Measurements from ENCODE around the gene ULK3.
A peak's percentile ranks its signal among the peaks of the same experiment; 100 is the strongest.

ULK3 gene

GRCh38 chr15:74801311-74801997 is 41.5 kb downstream of the ULK3 start:
- Histone ChIP-seq H3K4me3 (replicated peaks; ENCODE audit: insufficient read depth, low read length) (no peak overlapping the region), H3K27me3 (ENCODE audit: insufficient read depth, poor library complexity, severe bottlenecking) (no peaks in the 10 kb centered on the region), H3K27ac (replicated peaks) (peak overlapping the region; percentile 63)
- DNase-seq (ENCODE audit: low read depth in 1 of 2, low spot score in 1 of 2) = no peak
- no peak for TF ChIP-seq GABPA (IDR thresholded peaks at IDR 0.05; ENCODE audit: low read depth)
- TF ChIP-seq REST (IDR thresholded peaks at IDR 0.05; ENCODE audit: insufficient replicate concordance, low read depth) = no peak
- no peak for TF ChIP-seq SPI1 (IDR thresholded peaks at IDR 0.05; ENCODE audit: borderline replicate concordance, low read depth)
- no peak; the same call in 1 of the 2 replicates for TF ChIP-seq POLR2AphosphoS5 (IDR thresholded peaks at IDR 0.05; ENCODE audit: low read depth)
- no peak for TF ChIP-seq CTCF (IDR thresholded peaks at IDR 0.05; ENCODE audit: insufficient read depth, low read length)

- TF ChIP-seq SPI1 (IDR thresholded peaks at IDR 0.05; ENCODE audit: borderline replicate concordance, low read depth) (no peak), REST (IDR thresholded peaks at IDR 0.05; ENCODE audit: insufficient replicate concordance, low read depth) (no peak), POLR2AphosphoS5 (IDR thresholded peaks at IDR 0.05; ENCODE audit: low read depth) (no peak), CTCF (IDR thresholded peaks at IDR 0.05; ENCODE audit: insufficient read depth, low read length) (no peak), GABPA (IDR thresholded peaks at IDR 0.05; ENCODE audit: low read depth) (no peak)
- Histone ChIP-seq H3K4me3 (replicated peaks; ENCODE audit: insufficient read depth, low read length) (no peak overlapping the region), H3K27ac (replicated peaks) (peak overlapping the region; percentile 63), H3K27me3 (ENCODE audit: insufficient read depth, poor library complexity, severe bottlenecking) (no peaks in the 10 kb centered on the region)
- peak in 1 of 2 experiments; percentile 79 for DNase-seq (ENCODE audit: low read depth in 1 of 2, low spot score in 1 of 2)
These were observed 42.3 kb downstream of the ULK3 start for GRCh38 chr15:74800559-74801094.

- no peak overlapping the region for H3K4me3 ChIP-seq (replicated peaks; ENCODE audit: insufficient read depth, low read length)
- TF ChIP-seq REST (IDR thresholded peaks at IDR 0.05; ENCODE audit: insufficient replicate concordance, low read depth) (no peak), GABPA (IDR thresholded peaks at IDR 0.05; ENCODE audit: low read depth) (no peak), POLR2AphosphoS5 (IDR thresholded peaks at IDR 0.05; ENCODE audit: low read depth) (peak; percentile 72), CTCF (IDR thresholded peaks at IDR 0.05; ENCODE audit: insufficient read depth, low read length) (peak; percentile 98), SPI1 (IDR thresholded peaks at IDR 0.05; ENCODE audit: borderline replicate concordance, low read depth) (peak; percentile 53; the same call in 1 of the 2 replicates)
- peak; percentile 88 to 92 for DNase-seq (ENCODE audit: low read depth in 1 of 2, low spot score in 1 of 2)
These were observed 42.9 kb downstream of the ULK3 start for GRCh38 chr15:74799856-74800558.

More at GRCh38 chr15:74799856-74800558, 42.9 kb downstream of the ULK3 start:
- no peaks in the 10 kb centered on the region for H3K27me3 ChIP-seq (ENCODE audit: insufficient read depth, poor library complexity, severe bottlenecking)
- peak overlapping the region; percentile 63 for H3K27ac ChIP-seq (replicated peaks)
